ENCODE measurements around the gene ANKS1B. TPM values are rescaled to one million over a fixed set of nuclear protein-coding genes. Genes with fewer than 3 reads are reported as not detected.

The ANKS1B gene
- total RNA-seq, 1 experiment from 2014 or later = 0.54 TPM

- Histone ChIP-seq H3K27ac (ENCODE audit: low read depth, low read length) (no peak overlapping the region), H4K20me1 (ENCODE audit: insufficient read depth) (no peaks in the 10 kb centered on the region; the same call in 1 of the 2 replicates), H3K9ac (ENCODE audit: low read length) (no peak overlapping the region), H3K36me3 (ENCODE audit: control insufficient read depth in 1 of 2, insufficient read depth in 2 of 2, low read length in 2 of 2) (no peaks in the 10 kb centered on the region), H3K9me2 (ENCODE audit: insufficient read depth) (no peaks in the 10 kb centered on the region), H3K4me3 (replicated peaks in 1 of 2; ENCODE audit: low read depth in 1 of 2, low read length in 2 of 2) (no peak overlapping the region), H3K9me3 (ENCODE audit: control insufficient read depth in 1 of 2, insufficient read depth in 1 of 2, low read depth in 1 of 2, low read length in 2 of 2) (no peaks in the 10 kb centered on the region), H3K4me1 (ENCODE audit: control insufficient read depth in 1 of 2, insufficient read depth in 2 of 2, low read length in 2 of 2) (no peaks in the 10 kb centered on the region), H3K27me3 (ENCODE audit: insufficient read depth, low read length) (peaks cover 23% of the 10 kb centered on the region), H3K79me2 (ENCODE audit: insufficient read depth, low read length) (no peaks in the 10 kb centered on the region), H3K4me2 (ENCODE audit: low read length) (no peak overlapping the region), H2AFZ (ENCODE audit: low read depth, low read length, poor library complexity, severe bottlenecking) (no peak overlapping the region)
- RAD21 ChIA-PET (ENCODE audit: low non-redundant PET in 1 of 2, low total read pairs in 2 of 2, uncharacterized antibody in 2 of 2, unreplicated experiment in 2 of 2) = no interaction called here
- intact Hi-C loops (cut with micrococcal nuclease) = no loop called here
- no peak for ATAC-seq
- no peak for TF ChIP-seq SIN3A (IDR thresholded peaks at IDR 0.05; ENCODE audit: low read depth)
- no peak for TF ChIP-seq REST (IDR thresholded peaks at IDR 0.05; ENCODE audit: low read depth)
- BruUV-seq (replicated peaks) = no TSS peak
- CTCF ChIA-PET = interaction anchor here (2.2 kb wide), 1 partner anchor 12 kb away, joined by 9 read pairs; no protein-coding TSS in a partner anchor
- POLR2A ChIA-PET = no interaction called here
- no peak for DNase-seq (ENCODE audit: low read depth, low spot score)
Observed at GRCh38 chr12:99056186-99056585, 928.5 kb downstream of the ANKS1B start.

- Histone ChIP-seq H2AFZ (ENCODE audit: low read depth, low read length, poor library complexity, severe bottlenecking) (no peak overlapping the region), H3K4me1 (ENCODE audit: control insufficient read depth in 1 of 2, insufficient read depth in 2 of 2, low read length in 2 of 2) (no peaks in the 10 kb centered on the region), H3K36me3 (ENCODE audit: control insufficient read depth in 1 of 2, insufficient read depth in 2 of 2, low read length in 2 of 2) (no peaks in the 10 kb centered on the region), H3K9me2 (ENCODE audit: insufficient read depth) (no peaks in the 10 kb centered on the region), H4K20me1 (ENCODE audit: insufficient read depth) (no peaks in the 10 kb centered on the region; the same call in 1 of the 2 replicates), H3K27ac (ENCODE audit: low read depth, low read length) (no peak overlapping the region), H3K4me2 (ENCODE audit: low read length) (no peak overlapping the region), H3K9ac (ENCODE audit: low read length) (no peak overlapping the region), H3K27me3 (ENCODE audit: insufficient read depth, low read length) (peaks cover 20% of the 10 kb centered on the region), H3K9me3 (ENCODE audit: control insufficient read depth in 1 of 2, insufficient read depth in 1 of 2, low read depth in 1 of 2, low read length in 2 of 2) (no peaks in the 10 kb centered on the region), H3K4me3 (replicated peaks in 1 of 2; ENCODE audit: low read depth in 1 of 2, low read length in 2 of 2) (no peak overlapping the region), H3K79me2 (ENCODE audit: insufficient read depth, low read length) (no peaks in the 10 kb centered on the region)
- POLR2A ChIA-PET = no interaction called here
- DNase-seq (ENCODE audit: low read depth, low spot score) (no peak), ATAC-seq (no peak)
- intact Hi-C loops (cut with micrococcal nuclease) = no loop called here
- CTCF ChIA-PET = interaction anchor here (2.2 kb wide), 1 partner anchor 11 kb away, joined by 9 read pairs; no protein-coding TSS in a partner anchor
- BruUV-seq (replicated peaks) = no TSS peak
- RAD21 ChIA-PET (ENCODE audit: low non-redundant PET in 1 of 2, low total read pairs in 2 of 2, uncharacterized antibody in 2 of 2, unreplicated experiment in 2 of 2) = no interaction called here
- TF ChIP-seq POLR2A (IDR thresholded peaks at IDR 0.05; ENCODE audit: borderline replicate concordance, extremely low read depth, insufficient read depth, insufficient read length) = no peak
- TF ChIP-seq RAD21 (IDR thresholded peaks at IDR 0.05; ENCODE audit: low read depth) = no peak
- TF ChIP-seq CEBPB (IDR thresholded peaks at IDR 0.05; ENCODE audit: low read depth) = no peak
- no peak for TF ChIP-seq SP1 (IDR thresholded peaks at IDR 0.05; ENCODE audit: low read depth)
- TF ChIP-seq ZFX (IDR thresholded peaks at IDR 0.05) = no peak
- no peak for TF ChIP-seq TCF7L2 (IDR thresholded peaks at IDR 0.05; ENCODE audit: borderline replicate concordance, extremely low read depth, insufficient read depth, insufficient read length)
- TF ChIP-seq YY1 (IDR thresholded peaks at IDR 0.05; ENCODE audit: extremely low read depth, insufficient replicate concordance, low read depth, low read length) = no peak
- TF ChIP-seq JUND (IDR thresholded peaks at IDR 0.05) = no peak
- no peak for TF ChIP-seq REST (IDR thresholded peaks at IDR 0.05; ENCODE audit: low read depth)
- no peak for TF ChIP-seq FOSL1 (IDR thresholded peaks at IDR 0.05; ENCODE audit: low read depth)
- no peak for TF ChIP-seq ATF3 (IDR thresholded peaks at IDR 0.05)
Observed at GRCh38 chr12:99055299-99055698, 929.4 kb downstream of the ANKS1B start.

Measured in HCT116 (cell line).